GM19193 (cell line): Measurements from ENCODE around the gene PSME1.
A peak's percentile ranks its signal among the peaks of the same experiment; 100 is the strongest.

Experiments
- POLR2A ChIP-seq: IDR thresholded peaks from 4 replicates; pipeline ENCODE4 v1.6.1; 2011; ENCODE audit not compliant: insufficient read depth, insufficient read length; ENCODE audit errors: extremely low read depth

The PSME1 gene

DNA sequence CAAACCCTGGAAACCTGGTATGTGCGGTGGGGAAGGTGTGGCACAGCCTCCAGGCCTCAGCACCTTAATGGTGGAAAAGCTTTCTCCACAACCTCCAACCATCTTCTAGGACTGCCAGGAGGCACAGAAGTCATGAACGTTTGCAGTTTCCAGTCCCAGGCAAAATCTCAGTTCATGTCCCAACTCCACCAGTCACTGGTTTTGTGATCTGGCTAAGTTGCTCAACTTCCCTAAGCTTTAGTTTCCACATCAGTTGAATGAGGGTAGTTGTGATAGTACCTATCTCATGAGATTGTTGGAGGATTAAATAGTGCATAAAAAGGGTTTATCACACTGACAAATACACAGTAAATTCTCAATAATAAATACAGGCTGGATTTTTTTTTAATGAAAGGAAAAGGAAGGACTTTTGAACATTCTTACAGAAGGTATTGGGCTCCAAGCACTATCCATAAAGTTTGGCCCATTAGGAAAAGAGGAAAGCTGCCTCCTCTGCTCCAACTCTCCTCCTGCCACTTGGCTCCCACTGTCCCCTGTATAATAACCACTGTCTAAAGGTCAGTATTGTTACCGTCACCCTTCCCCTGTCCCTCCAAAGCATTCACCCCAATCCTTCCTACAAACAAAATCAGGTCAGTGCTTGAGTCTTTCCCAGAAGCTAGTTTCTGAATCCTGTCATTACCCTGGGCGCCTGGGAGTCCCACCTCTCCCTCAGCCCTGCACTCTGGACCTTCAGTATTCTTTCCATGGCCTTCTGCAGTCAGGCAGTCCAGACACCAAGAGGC lies 35.6 kb upstream of the PSME1 start:
- TF ChIP-seq POLR2A, result no peak

DNA sequence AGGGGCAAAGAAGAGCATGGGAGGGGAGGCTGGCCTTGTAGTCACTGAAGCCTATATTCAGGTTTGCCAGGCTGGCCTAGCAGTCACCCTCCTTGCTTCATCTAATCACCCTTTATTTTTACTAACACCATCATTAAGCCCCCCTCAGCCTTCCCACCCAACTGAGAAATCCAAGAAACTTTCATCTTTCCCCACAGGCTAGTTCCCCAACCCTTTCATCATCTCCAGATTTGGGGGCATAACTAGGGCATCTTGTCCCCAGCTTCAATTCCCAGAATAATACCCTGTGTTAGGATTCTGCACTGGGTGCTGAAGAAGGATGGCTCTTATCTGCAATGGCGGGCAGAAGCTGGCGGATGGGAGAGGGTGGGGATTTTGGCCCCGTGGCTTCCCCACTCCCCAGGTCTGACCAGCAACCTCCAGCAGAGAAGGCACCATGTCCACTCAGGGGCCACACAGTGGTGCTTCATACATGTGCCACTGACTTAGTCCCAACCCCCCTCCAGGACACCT lies 35.0 kb upstream of the PSME1 start:
- no peak for TF ChIP-seq POLR2A

DNA sequence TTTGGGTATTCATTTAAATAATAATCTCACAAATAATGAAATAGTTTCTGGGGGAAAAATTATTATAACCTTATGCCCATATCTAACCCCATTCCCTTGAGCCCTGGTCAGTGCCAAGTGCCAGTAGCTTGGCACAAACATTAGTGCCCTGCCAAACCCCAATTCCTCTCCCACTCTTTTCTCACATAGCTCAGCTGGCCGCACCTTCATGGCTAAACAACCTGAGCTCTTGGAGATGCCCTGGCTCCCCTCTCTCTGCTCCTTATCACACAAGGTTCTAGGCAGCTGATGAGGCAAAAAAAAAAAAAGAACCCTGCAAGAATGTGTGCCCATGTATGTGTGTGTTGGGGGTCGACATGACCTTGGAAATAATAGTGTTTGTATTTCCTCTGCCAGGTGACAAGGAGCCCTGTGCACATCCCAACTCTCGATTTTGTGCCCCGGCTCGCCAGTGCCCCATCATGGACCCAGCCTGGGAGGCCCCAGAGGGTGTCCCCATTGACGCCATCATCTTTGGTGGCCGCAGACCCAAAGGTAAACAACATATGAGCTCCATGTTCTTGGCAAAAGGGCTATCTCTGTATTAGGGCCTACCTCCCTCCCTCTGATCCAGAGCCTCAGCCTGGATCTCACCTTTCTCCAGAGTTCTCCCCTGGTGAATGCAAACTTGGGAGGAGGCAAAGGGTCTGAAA lies 33.5 kb upstream of the PSME1 start:
- no peak for TF ChIP-seq POLR2A

DNA sequence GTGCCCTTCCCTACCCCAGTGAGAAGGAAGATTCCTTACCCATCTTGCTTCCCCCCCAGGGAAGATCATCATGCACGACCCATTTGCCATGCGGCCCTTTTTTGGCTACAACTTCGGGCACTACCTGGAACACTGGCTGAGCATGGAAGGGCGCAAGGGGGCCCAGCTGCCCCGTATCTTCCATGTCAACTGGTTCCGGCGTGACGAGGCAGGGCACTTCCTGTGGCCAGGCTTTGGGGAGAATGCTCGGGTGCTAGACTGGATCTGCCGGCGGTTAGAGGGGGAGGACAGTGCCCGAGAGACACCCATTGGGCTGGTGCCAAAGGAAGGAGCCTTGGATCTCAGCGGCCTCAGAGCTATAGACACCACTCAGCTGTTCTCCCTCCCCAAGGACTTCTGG lies 32.5 kb upstream of the PSME1 start:
- no peak for TF ChIP-seq POLR2A

DNA sequence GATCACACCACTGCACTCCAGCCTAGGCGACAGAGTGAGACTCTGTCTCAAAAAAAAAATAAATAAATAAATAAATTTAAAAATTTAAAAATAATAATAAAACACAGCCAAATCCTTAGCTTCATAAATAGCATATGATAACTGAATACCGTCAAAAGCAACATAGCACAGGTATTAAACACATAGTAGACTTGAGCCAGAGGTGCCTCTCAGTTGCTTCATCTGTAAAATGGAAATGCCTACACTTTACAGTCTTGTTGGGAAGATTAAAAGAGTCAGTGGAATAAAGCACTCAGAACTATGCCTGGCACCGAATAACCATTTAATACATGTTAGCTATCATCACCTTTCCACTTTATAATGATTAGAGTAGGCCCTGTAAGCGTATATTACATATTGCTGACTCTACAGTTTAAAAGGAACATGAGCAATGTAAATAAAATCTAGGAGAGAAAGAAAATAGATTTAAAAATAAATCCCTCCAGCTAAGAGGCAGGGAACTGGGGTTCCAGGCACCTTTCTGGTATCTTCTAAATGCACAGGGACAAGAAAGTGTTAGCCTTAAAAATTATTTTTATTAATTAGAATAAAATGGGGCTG lies 29.2 kb upstream of the PSME1 start:
- TF ChIP-seq POLR2A, result no peak

DNA sequence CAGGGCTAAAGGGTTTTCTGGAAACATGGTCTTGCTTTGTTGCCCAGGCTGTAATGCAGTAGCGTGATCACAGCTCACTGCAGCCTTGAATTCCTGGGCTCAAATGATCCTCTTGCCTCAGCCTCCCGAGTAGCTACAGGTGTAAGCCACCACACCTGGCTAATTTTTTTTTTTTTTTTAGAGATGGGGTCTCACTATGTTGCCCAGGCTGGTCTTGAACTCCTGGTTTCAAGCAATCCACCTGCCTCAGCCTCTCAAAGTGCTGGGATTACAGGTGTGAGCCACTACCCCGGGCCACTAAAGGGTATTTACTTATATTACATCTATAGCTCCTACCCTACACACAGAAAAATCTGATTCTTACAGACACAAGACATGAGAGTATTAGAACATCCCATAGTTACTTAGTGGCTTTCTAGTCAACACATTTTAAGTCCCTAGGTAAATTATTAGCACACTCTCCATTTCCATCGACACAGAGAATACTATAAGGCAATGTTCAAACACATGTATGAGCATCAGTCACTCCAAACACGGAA lies 27.6 kb upstream of the PSME1 start:
- TF ChIP-seq POLR2A, result no peak

DNA sequence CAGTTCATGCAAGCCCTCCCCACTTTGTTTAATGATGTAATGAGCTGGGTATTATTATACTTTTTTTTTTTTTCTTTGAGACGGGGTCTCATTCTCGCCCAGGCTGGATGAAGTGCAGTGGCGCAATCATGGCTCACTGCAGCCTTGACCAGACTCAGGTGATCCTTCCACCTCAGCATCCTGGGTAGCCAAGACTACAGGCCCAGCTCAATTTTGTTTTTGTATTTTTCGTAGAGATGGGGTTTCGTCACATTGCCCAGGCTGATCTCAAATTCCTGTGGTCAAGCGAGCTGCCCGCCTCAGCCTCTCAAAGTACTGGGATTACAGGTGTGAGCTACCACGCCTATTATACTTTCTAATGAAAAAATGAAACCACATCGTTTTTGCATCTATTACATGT lies 25.9 kb upstream of the PSME1 start:
- no peak for TF ChIP-seq POLR2A

DNA sequence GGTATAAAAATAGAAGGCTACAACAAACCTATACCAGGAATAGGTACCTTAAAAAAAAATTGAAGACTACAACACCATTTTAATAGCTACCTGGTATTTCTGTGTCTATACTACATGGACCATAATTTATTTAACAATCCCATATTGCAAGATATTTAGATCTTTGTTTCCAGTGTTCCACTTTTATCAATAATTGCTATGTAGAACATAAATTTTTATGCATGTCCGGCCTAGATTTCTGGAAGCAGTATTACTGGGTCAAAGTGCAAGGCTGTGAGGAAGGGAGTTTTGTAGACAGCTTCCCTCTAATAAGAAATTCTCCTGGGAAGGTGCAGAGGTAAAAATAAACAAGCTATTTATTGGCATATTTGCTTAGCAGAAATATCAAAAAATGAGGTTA lies 25.5 kb upstream of the PSME1 start:
- TF ChIP-seq POLR2A, result no peak

DNA sequence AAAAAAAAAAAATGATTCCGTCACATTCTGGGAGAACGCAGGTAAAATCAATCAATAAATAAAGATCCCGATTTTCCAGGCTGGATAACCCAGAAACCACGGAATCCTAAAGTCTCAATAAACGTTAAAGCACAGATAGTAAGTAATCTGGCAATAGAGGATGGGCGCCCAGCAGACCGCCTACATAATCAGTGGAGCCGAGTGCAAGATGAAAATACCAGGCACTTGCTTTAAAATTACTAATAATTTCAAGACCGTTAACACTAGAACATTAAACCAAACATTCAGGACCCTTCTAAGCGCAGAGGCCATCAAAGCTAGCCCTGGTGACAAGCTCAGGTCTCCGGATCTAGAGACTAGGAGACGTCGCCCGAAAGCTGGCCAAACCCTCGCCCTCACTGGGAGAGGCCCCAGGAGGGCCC lies 22.6 kb upstream of the PSME1 start:
- no peak for TF ChIP-seq POLR2A

DNA sequence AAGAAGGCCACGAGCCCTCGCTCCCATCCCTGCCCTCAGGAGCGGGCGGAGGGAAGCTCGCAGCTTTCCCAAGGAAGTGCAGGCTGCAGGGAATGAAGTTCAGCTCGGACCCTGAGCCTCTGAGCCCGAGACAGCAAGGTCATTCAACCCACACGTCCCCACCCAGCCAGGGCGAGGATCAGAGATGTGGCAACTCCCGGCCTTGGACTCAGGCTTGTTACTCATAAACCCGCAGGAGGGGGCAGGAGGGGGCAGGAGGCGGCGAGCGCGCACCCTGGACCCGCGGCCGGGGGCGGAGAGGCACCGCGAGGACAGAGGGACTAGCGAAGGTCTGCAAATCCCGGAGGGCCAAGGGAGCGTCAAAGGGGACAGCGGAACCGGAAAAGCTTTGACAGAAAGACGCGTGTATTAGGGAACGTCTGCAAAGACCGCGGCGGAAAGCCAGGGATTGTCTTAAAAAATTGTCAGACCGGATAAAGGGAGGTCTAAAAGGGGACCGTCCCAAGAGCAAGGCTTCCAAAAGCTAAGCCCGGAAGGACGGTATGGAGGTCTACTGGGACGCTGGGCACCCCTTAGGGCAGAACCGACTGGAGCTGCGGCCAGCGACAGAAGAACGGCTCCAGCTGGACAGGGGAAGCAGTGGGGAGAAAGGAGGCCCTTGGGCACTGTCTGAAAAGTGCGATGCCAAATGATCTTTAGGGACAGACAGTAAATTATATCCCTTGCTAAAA lies 22.0 kb upstream of the PSME1 start:
- peak; percentile 75 for TF ChIP-seq POLR2A

DNA sequence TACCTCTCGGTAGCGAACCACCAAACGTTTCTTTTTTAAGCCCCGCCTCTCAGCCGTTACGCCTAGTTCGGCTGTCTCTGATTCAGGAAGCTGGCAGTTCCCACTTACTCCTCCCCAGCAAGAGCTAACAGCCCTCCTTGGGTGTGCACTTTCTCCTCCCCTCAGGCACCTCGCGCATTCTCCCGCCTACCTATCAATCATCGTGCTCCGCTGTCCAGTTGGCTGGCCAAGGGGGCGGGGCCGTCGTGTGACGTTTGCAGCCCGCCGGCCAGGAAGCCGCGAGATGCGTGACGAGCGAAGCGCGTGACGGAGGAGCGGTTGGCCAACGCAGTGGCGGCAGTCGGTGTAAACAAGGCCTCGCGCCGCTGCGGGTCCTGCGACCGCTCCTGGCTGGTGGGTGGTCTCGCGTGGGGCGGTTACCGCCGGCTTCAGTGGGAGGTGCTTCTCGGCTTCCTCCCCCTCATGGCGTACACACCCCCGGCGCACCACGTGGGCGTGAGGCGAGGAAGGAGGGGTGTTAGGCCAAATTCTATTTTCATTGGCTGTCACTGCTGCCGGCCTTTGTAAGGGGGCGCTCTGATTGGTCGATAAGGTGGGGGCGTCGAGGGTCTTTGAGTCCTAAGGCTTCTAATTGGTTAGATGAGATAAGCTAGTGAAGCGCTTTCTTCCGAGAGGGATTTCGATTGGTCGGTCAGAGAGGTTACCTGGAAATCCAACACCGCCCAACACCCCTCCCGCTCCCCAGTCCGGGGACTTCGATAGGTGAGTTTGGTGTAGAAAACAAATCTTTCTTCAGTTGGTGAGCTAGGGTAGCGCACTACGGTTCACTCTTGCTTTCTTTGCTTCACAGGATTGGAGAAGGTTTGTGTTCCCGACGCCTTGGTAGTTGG lies 21.2 kb upstream of the PSME1 start, which contains the start of the genes DCAF11 and NRL:
Gene DCAF11 (plus strand): TSS at position 246 of the 890 bp plus-strand sequence. CDS start 818 bp downstream, outside the sequence.
Gene NRL (minus strand): TSS at position 418 of the 890 bp plus-strand sequence. CDS start 32,101 bp downstream, outside the sequence.
- peak; percentile 42 for TF ChIP-seq POLR2A

DNA sequence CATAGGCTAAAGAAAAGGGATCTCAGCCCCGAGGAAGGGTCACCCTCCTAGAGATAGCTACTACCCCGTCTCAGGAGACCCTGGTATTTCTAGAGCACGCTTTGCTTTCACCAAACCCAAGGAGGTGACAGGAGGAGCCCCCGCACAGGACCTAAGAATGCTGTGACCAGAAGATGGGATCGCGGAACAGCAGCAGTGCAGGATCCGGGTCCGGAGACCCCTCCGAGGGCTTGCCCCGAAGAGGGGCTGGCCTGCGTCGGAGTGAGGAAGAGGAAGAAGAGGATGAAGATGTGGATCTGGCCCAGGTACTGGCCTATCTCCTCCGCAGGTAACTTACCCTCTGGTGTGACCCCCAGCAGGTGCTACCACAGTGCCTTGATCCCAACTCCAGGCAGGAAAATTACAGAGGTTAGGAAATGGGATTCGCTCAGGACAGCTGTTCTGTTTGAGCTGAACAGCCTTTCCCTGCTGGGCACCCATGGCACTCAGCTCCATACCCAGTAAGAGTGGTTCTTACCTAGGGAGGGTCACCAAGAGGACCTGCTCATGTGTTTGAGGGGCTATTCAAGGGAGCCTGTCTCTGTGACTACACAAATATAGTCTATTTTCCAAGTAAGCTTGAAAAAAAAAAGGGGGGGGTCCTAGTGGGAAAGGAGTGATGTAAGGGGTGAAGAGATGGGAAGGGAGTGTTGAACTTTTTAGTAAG lies 20.4 kb upstream of the PSME1 start:
- TF ChIP-seq POLR2A, result no peak
